Measurements from ENCODE around the gene NEDD9.

Gene NEDD9

DNA sequence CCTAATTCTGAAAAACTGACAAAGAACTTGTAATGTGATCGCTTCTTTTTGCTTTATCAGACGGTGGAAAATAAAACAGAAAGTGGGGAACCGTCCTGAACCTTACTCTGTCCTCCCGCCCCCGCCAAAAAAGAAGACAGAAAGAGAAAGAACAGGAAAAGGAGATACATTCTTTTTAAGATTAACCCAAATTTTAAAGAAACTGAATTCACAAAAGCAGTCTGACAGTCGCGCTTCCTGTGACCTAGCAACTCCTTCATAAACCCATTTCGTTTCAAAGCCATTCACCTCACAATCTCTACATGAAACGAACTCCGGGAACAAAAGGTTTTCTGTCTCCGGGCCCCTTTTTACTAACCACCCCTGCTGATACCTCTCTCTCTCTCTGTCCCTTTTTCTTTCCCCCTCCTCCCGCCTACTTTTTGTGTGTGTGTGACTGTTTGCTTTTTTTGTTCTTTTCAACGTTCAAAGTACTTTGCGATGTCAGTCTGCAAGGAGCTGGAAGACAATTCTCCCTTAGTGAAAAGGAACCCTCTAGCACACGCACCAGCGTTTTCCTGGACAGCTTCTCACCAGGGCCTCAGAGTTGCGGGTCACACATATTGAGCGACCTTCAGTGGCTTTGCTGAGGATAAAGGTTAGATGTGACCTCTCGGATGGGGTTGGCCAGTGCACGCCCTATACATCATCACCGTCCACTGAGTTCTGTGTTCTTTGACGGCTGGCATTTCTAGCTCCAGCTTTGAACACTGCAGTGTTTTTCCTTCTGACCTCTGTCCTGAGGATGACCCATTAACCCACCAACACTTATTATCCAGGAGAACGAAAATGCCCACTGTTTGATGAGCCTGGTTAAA lies 530 bp upstream of the NEDD9 start:
- peak; percentile 64 for DNase-seq

DNA sequence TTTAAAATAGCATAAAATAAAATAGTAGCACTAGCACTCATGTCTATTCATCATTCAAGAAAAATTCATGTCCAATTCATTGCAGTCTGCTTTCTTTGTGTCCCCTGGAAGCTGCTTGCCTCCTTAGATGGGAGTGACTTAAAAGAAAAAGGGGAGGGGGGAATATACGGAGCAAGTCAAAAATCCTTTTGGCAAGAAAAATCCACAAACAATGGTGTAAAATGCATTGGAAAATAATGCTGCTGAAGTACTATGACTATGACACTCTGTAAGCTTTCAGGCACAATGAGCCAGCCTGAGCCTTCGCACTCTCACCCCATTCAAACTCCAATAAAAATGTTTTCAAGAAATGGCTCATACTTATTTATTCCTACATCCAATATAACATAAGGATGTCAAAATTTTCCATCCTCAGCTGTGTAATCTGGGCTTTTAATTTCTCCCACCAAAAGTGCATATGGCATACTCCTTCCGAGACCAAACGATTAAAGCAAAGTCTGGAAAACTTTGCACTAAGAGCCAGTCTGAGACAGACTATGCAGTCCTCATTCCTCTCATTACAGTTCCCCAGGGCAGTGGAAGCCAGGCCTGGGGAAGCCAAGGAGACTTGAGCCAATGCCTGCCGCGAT lies 790 bp downstream of the NEDD9 start:
- no peak for DNase-seq

DNA sequence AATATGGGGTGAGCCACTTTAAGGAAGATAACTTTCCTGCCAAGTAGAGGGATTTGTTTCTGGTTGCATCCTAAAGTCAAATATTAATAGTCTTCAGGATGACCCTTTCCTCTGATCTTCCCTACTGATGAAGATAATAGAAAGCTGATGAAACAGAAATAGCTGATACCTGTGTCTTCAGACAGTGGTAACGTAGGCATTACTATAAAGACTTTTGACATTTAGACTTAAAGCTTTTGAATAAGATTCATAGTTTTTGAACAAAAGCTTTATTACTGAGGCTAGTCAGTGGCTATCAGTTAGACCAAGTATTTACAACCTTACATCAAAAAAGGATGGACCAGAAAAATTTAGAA lies 1.4 kb downstream of the NEDD9 start:
- DNase-seq, result no peak

DNA sequence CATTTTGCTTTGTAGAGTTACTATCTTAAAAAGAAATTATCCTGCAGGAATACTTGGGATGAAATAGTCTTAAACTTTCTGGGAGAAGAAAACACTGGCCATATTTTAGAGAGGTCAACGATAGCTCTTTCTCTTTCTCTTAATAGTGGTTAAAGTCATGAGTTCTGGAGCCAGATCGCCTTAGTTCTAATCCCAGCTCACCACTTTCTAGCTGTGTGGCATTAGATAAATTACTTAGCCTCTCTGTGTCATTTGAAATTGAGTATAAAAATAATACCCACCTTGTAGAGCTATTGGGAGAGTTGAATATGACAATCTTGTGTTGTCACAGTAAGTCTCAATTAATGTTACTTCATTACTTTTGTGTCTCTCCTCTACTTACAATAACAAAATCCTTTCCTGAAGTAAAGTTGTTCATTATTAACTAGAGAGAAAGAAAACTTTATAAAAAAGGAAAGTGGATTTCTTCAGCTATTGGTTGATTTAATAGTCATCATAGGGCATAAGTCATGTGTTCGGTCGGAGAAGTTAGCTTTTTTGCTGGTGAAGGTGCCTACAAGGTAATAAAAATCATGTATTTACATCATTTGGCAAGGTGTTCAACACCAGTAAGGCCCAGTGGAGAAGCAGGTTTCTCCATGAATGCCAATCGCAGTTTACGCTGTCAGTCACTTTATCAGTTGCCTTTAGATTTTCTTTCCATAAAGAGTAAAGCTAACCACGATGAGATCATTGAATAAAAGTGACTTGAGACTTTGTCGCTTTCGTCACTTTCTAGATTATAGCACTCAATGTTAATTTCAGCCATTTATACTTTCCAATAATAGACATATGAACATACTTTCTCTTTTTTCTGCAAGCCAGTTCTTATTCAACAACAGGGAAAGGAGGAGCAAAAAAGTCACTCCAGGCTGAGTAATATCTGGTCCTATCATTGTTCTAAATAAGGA lies 2.0 kb downstream of the NEDD9 start:
- no peak for DNase-seq

DNA sequence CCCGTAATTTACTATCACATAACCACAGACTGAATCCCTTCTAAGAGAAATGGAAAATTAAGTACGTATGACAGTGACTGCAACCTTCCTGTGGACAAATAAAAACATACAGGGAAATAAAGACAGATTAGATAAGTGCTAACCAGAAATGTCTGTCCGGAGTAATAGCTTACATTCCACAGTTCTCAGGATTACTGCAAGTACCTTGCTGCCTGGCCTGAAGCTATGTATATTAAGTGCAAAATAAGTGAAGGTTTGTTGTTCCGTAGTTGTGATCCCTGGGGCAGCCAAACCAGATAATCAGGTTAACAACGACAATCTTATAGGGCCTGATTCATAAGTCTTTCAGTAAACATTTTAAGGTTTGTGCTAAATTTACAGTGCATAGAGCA lies 2.8 kb downstream of the NEDD9 start:
- no peak for DNase-seq

DNA sequence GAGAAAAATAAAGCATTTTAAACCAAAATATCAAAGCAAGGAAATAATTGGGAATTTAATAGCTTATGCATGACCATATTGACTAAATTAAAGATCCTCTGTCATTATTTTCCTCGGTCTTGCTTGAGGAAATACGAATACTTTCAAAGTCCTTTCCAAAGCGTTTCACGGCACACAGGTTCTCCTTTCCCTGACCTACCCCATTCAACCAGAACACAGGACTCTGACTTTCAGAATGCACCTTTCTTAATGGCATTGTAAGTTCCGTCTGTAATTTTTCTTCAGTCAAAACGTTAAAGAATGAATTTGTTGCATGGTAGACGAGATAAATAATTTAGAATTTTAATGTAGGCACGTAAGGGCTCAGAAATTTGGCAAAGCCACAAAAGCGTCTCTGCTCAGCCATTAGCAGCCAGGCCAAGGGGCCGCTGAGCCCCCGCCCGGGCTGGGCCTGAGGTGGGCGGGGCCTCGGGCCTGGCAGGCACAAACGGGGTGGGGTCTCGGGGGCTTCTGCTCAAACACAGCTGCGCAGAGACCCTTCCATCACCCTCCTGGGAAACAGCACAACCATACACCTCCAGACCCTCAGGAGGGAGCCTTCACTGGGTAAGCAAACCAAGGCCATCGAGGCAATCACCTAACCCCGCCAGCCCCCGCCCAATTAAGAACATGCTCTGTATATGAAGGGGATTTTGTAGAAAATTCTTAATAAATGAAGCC lies 3.4 kb downstream of the NEDD9 start:
- DNase-seq, result no peak

DNA sequence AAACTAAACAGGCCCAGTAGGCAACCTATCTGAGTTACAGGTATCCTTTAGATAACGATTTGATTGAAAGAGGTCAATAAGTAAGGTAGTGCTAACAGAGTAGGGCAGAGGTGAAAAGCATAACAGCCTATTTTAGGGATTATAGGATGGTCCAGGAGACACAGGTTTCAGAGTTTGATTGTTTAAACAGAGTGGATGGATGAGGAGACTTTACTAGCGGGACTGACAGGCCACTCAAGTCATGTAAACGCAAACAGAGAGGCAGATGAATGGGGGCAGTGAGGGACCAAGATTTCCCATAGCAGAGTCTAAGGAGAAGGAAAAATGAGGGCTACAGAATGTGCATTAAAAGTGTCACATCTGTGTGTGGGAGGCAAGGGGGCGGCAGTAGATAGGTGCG lies 4.8 kb downstream of the NEDD9 start:
- DNase-seq, result no peak

DNA sequence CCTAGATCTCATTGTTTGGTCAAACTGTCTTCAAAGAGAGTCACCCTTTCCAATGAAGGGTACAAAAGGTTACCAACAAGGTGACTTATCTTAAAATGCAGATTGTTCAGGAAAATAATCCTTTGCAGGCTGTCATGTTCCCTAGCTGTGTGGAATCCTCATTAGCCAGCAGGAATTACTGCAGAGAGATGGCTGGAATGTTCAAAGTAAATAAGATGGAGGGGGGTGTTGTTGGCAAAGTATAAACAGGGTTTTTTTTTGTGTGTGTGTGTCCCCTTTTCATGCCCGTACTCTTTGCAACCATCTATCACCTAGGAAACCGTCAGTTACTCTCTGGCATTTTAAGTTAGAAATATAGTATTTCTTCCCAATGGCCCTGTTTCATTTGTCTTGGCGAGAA lies 6.5 kb downstream of the NEDD9 start:
- no peak for DNase-seq

DNA sequence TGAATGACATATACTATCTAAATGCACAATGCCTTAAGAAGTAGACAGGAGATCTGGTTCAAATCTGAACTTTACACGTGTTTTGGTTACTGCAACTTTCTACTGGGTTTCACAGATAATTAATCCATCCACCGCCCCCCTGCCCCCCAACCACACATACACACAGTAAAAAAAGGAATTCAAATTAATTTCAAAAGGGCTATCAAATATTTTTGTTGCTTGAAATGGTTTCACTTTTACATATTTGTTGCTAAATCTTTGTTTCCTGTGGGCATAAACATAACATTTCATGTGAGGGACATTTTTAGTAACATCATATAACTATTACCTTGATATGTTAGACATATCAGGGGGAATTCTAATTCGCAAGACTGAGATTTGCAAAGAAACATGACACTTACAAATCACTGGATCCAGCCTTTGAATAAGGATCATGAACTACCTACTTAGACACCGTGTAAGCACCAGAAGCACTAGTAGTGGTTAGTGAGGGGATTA lies 7.5 kb downstream of the NEDD9 start:
- DNase-seq, result no peak

DNA sequence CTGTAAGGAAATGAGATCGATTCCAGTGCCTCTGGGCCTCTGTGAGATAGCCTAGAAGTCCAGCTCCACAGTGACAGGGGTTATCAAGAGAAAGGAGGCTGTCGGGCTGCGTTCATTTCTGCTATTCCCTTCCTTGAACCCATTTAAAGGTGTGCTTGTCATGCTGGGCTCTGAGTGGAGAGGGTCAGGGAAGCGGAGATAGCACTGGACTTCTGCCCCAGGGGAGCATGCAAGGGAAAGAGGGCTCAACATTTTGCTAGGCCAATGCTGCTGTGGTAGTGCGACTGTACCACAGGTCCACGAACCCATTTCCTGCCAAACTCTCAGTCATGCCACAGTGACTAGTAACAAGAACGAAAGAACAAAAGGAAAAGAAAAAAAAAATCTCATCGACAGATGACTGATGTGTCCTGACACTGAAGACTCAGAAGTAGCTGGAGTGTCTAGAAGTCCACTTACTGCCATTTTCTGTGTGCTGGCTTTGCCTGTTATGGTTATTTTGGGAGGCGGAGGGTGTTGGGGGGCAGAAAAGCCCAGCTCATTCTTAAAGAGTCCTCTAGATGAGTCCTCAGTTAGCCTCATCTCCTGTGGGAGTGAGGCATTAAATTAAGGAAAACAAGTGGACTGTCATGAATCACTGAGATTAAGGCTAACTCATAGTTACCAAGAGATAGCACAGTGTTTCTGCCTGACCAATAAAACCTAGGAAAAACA lies 8.1 kb downstream of the NEDD9 start:
- peak; percentile 66 for DNase-seq

DNA sequence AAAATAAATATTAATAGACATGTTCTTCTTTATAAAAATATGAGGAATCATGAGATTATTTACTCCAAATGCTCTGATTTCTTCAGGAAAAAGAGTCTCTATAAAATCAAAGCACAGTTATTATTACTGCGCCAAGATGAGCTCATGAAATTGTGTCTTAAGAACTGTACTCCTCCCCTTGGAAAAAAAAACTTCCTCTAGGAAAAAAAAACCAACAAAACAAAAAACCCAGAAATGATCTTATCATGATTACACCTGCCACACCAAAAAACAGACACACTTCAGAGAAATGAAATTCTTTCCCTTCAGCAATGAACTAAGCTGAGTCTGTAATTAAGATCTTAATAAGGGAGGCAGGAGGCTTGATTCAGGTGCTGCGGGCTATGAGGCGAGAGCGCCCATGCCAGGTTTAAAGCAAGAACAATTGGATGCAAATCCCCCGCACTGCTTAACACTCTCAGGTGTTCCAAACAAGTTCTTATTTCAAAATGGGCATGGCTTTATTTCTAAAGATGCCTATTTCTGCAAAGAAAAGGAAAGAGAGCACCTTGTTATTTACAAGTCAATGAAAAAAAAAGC lies 9.1 kb downstream of the NEDD9 start:
- DNase-seq, result no peak

DNA sequence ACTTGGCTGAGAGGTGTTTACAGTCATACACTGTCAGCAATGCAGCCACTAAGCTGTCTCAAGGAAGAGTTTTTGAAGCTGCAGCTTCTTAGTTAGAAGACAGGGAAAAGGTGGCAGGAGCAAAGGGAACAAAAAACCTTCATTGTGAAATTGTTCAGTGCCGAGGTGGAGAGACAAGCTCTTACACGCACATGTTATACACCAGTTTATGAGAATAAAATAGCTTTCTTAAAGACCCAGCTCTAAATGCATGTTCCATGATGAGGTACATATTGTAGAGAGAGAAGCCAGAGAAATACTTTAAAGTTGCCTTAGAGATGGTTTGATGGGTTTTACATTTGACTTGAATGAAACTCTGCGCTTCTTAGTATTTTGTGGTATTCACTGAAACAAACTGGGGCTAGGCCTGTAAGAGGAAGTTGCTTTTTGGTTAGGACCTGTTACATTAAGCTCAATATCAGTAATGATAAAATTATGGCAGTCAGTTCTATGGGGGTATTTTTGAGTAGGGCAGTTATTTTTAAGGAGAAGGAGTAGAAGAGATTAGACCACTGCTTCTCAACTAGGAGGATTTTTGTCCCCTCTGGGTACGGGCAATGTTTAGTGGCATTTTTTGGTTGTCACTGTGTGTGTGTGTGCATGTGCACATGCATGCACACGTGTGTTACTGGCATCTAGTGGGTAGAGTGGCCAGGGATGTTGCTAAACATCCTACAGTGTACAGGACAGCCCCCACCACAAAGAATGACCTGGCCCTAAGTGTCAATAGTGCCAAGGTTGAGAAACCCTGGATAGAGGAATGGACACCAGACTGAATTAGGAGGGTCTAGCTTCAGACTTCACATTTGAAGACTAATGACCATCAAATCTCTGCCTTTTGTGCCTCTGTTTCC lies 9.8 kb downstream of the NEDD9 start:
- no peak for DNase-seq

DNA sequence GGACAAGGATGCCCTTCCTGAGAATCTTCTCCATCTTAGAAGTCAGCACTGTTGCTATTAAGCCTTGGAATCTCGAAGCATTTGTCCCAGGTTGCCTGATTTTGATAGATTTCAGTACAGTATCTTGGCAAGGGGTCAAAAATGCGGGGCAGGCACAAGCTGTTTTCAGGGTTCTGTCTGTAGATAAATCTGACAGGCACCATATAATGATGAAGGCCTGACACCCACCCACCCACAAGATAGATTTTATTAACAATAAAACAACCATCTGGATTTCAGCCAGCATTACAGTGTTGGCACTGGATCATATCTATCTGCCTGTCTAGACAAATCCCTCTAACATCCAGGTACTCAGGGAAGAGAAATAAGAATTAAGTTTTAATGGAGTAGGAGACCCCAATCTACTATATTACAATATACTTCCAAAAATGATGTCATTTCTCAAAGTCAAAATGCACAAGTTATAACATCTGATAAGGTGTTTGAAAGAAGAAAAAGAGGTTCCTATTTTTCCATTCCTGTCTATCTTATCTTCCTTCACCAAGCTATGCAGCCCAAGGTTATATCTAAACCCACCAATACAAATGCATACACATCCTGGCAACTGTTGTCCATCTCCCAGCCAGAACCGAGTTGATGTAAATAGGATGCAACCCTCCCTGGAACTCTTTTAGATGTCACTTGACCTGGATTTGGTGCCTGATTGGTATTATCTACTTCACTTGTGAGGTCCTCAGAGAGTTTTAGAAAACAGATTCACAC lies 10.7 kb downstream of the NEDD9 start:
- DNase-seq, result no peak

DNA sequence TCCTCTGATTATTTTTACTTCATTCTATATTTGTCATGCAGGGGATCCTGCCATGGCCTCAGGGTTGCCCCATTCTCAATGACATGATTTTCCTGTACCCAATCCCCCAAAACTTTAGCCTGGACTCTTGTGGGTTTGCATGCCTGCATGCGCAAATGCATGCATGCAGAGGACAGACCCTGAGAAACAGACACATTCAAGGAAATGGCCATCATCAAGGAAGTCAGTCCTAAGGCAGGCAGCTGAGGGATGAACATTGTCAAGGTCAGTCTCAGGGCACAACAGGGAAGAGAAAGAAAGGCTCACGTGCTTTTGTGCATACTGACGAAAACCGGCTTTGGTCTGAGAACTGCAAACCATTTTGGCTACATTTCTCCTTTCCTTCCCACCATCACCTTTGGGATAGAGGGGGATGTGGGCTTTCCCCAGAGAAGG lies 13.1 kb downstream of the NEDD9 start:
- no peak for DNase-seq

DNA sequence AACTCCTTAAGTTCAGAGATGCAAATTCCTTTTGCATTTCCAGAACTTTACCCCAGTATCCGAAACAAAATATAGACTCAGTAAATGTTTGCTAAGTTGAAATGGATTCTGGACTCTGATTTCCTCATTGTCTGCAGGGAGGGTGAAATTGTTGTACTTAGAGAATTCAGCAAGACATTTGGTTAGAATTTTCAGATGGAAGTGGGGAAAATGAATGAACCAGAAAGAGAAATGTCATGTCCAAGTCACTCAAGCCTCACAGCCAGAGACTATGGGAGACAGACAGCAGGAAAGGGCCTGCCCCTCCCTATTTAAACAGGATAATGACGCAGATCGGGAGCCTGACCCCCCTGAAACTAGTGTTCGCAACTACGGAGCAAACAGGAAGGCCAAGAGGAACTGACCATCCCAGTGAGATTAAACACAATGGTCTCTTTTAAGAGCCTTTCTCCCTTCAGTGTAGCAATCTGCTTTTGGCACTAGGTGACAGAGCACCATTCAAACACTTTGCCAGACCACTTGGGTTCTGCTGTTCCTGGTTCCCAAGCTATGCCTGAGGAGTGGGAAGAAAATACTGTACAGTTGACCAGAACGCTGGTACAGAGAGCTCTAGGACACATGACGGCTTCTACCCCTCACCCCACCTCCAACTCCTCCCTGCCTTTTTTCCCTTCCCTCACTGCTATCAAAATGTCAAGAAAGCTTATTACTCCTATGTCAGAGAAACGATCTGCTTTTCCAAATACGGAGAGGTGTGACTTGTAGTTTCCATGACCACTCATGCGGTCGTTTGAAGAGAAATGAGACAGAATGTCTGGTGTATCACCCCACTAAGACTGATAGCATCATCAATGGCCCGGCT lies 13.7 kb downstream of the NEDD9 start:
- no peak for DNase-seq

DNA sequence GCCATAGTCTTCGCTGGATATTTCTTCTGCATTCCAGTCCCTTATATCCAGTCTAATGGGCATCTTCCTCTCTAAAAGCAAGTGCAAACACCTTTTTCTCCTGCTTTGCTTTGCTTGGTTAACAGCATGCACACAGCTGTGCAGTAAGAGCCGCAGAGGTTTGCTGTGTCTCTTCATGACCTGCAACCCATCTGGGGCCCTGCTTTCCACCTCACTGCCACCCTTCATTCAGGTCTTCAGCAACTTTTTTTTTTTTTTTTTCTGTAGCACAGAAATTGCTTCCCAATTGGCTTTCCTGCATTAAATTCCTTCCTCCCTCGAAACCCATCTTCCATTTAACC lies 14.4 kb downstream of the NEDD9 start:
- no peak for DNase-seq

DNA sequence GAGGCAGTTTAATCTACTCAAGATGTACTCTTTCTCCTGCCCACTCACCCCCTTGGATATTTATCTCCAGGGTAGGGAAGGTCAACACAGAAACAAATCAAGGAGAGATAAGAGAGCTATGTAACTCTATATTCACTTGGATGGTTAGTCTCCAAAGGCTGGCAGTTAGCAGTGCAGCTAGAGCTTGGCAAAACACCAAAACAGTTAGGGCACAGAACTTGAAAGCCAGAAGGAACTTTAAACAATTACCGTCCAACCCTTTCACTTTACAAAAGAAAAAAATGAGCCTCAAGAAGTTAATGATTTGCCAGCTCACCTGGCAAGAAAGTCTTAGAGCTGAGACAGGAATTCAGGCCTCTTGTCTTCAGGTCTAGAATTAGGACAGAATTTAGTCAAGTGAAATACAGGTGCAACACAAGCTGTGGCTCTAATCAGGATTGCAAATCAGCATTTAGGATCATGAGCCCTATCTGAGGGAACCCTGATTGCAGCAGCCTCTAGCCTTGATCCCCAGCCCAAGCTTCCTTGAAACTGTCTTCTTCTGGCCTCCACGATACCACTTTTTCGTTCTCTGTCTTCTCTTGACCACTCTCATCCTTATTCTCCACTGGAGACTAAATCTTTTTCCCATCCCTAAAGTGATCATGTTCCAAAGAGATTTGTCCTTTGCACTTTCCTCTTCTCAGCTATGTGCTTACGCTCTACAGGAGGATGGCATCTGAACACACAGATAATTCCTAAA lies 14.9 kb downstream of the NEDD9 start:
- no peak for DNase-seq

DNA sequence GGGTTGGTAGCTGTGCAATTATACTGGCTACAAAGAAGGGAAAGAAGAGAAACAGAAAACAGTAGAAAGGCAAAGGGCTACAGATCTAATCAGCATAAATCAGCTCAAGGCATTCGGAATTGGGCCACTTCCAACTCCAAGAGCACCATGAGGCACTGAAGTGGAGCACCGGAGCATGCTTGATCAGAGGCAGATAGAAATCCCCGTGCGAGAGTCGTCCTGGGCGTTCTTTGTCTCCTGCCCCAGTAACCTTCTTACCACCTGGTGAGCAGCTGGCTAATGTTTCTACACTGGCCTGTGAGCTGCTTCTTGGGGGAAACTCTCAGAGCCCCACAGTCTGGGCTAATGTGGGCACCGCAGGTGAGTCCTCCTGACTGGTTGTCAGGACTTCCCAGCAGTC lies 16.7 kb downstream of the NEDD9 start:
- no peak for DNase-seq
